ENCODE results near the gene STK25.

- no peak for TF ChIP-seq GATA2 (IDR thresholded peaks at IDR 0.05; ENCODE audit: low read depth, low read length)
- TF ChIP-seq GATA3 (IDR thresholded peaks at IDR 0.05; ENCODE audit: low read depth, low read length), result no peak
These were observed 9.0 kb downstream of the STK25 start for GRCh38 chr2:241499146-241499965.
